SJCRH30 (cell line): ENCODE measurements around the gene PDSS2. TPM values are rescaled to one million over a fixed set of nuclear protein-coding genes. Genes with fewer than 3 reads are reported as not detected.
A peak's percentile ranks its signal among the peaks of the same experiment; 100 is the strongest.
"Not testable (repeated sequence)": the region's sequence is repeated elsewhere in the genome, so short reads cannot be mapped to it uniquely, and the experiment has no call there.

Experiments used
- DNase-seq, 2 experiments: peaks; one replicate each; pipeline ENCODE4 v3.0.0-alpha.2; 2015 to 2020
- H3K27ac ChIP-seq: fragments of 250-450 bp; sonication (Bioruptor Pico); 2 replicates; pipeline ENCODE4 v1.5.1; 2020; ENCODE audit warnings: mild to moderate bottlenecking, moderate library complexity
- H3K27me3 ChIP-seq: fragments of 250-450 bp; sonication (Bioruptor Pico); 2 replicates; pipeline ENCODE4 v1.5.1; 2020; ENCODE audit warnings: mild to moderate bottlenecking, moderate library complexity
- H3K36me3 ChIP-seq: fragments of 250-450 bp; sonication (Bioruptor Pico); 2 replicates; pipeline ENCODE4 v1.5.1; 2020; ENCODE audit warnings: mild to moderate bottlenecking, moderate library complexity
- H3K4me1 ChIP-seq: fragments of 250-450 bp; sonication (Bioruptor Pico); 2 replicates; pipeline ENCODE4 v1.5.1; 2020; ENCODE audit warnings: mild to moderate bottlenecking, moderate library complexity
- H3K4me3 ChIP-seq: fragments of 250-450 bp; sonication (Bioruptor Pico); 2 replicates; pipeline ENCODE4 v1.5.1; 2020; ENCODE audit warnings: mild to moderate bottlenecking, moderate library complexity
- H3K9me3 ChIP-seq: fragments of 250-450 bp; sonication (Bioruptor Pico); replicated peaks from 2 replicates; pipeline ENCODE4 v1.5.1; 2020; ENCODE audit warnings: mild to moderate bottlenecking, moderate library complexity
- total RNA-seq: library from RNA; depleted of rRNA; stranded (reverse); fragments of >200 nt; shearing (Covaris generic); gene quantifications from 2 replicates; pipeline ENCODE4 v1.2.3, GENCODE V29; 2014

The PDSS2 gene
- total RNA-seq, 1 experiment from 2014 or later, result 9.3 TPM

DNA sequence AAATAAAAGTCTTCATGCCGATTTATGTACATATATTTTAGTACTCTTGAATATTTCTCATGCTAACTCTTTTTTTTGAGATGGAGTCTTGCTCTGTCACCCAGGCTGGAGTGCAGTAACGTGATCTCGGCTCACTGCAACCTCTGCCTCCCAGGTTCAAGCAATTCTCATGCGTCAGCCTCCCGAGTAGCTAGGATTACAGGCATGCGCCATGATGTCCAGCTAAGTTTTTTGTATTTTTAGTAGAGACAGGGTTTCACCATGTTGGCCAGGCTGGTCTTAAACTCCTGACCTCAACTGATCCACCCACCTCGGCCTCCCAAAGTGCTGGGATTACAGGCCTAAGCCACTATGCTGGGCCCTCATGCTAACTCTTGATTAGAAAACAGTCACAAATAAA, 179.4 kb downstream of the PDSS2 start:
- not testable (repeated sequence) for H3K4me1 ChIP-seq, H3K27ac ChIP-seq, H3K27me3 ChIP-seq, H3K4me3 ChIP-seq, H3K9me3 ChIP-seq, DNase-seq, H3K36me3 ChIP-seq

DNA sequence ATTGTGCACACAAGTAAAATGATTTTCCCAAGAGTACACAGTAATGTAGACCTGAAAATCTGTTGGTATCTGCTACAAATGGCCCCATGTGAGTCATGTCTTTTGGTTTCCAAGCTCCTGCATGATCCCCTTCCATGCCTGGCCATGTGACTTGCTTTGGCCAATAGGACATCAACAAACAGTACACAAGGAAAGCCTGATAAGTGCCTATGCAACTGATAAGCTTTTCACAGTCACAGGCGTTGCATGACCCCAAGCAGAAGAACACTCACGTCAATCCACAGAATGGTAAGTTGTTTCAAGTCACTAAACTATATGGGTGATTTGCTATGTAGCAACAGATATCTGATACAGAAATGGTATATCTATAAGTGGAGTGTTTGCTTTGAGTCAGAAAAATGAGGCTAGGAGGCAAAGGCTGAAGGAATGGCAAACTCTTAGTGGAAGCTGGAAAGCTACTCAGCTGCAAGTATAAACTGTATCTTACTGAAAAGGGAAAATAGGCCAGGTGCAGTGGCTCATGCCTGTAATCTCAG, 184.0 kb downstream of the PDSS2 start:
- Histone ChIP-seq H3K4me1 (no peaks in the 10 kb centered on the region), H3K9me3 (no peaks in the 10 kb centered on the region), H3K36me3 (no peaks in the 10 kb centered on the region), H3K27ac (no peak overlapping the region), H3K27me3 (no peaks in the 10 kb centered on the region), H3K4me3 (no peak overlapping the region)
- no peak for DNase-seq

GRCh38 chr6:107274288-107274687, 185.1 kb downstream of the PDSS2 start:
- no peaks in the 10 kb centered on the region for H3K27me3 ChIP-seq
- DNase-seq, result no peak
- H3K4me1 ChIP-seq, result no peaks in the 10 kb centered on the region
- no peaks in the 10 kb centered on the region for H3K36me3 ChIP-seq
- no peak overlapping the region for H3K4me3 ChIP-seq
- no peak overlapping the region for H3K27ac ChIP-seq
- no peaks in the 10 kb centered on the region for H3K9me3 ChIP-seq

DNA sequence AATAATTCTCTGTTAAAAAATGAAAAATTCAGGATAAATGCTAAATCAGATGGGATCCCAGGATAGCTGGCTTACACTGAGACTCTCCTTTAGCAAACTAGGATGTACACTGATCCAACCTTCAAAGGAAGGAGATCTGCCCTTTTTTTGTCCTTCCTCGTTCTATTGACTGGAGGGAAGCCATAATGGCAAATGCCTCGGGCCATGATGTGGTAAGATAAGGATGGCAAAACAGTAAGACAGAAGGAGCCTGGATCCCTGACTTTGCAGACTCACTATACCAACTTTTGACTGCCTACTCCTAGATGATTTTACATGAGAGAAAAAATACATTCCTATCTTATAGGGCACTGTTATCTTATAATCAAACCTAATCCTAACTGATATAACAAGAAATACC, 187.1 kb downstream of the PDSS2 start:
- no peaks in the 10 kb centered on the region for H3K36me3 ChIP-seq
- H3K9me3 ChIP-seq, result no peaks in the 10 kb centered on the region
- no peaks in the 10 kb centered on the region for H3K4me1 ChIP-seq
- no peaks in the 10 kb centered on the region for H3K27me3 ChIP-seq
- H3K27ac ChIP-seq, result no peak overlapping the region
- no peak overlapping the region for H3K4me3 ChIP-seq
- DNase-seq, result no peak

GRCh38 chr6:107271208-107271790, 188.1 kb downstream of the PDSS2 start:
- no peak overlapping the region for H3K27ac ChIP-seq
- H3K9me3 ChIP-seq, result no peaks in the 10 kb centered on the region
- no peak overlapping the region for H3K4me3 ChIP-seq
- no peak for DNase-seq
- no peaks in the 10 kb centered on the region for H3K36me3 ChIP-seq
- H3K27me3 ChIP-seq, result no peaks in the 10 kb centered on the region
- no peaks in the 10 kb centered on the region for H3K4me1 ChIP-seq

- Histone ChIP-seq H3K4me3 (no peak overlapping the region), H3K4me1 (no peaks in the 10 kb centered on the region), H3K27ac (no peak overlapping the region), H3K27me3 (no peaks in the 10 kb centered on the region), H3K9me3 (no peaks in the 10 kb centered on the region), H3K36me3 (no peaks in the 10 kb centered on the region)
- DNase-seq, result no peak
These were observed 191.7 kb downstream of the PDSS2 start for GRCh38 chr6:107267634-107268033.

- Histone ChIP-seq H3K4me1 (no peaks in the 10 kb centered on the region), H3K36me3 (no peaks in the 10 kb centered on the region), H3K9me3 (no peaks in the 10 kb centered on the region), H3K27me3 (no peaks in the 10 kb centered on the region), H3K27ac (no peak overlapping the region), H3K4me3 (no peak overlapping the region)
- DNase-seq, result no peak
These were observed 192.4 kb downstream of the PDSS2 start for GRCh38 chr6:107267006-107267405.

GRCh38 chr6:107266563-107266962, 192.8 kb downstream of the PDSS2 start:
- DNase-seq, result no peak

DNA sequence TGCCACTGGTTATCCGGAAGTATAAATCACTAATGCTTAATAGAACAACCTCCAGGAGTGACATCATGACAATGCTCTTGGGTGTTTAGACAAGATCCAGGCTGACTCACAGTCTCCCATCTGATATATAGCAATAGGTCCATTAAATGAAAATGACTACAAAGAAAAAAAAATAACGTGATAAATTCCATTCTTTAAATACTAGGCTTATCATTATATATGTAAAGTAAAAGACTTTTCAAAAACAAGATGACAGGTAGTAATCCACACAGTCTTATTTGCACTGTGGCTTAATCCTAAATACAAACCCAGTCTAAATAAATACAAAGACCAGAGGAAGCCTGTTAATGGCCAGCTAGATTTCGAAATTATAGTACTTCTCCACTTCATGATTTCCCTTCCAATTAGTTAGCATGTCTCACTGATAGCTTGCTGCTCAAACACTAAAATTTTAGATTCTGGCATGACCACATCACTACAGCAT, 195.0 kb downstream of the PDSS2 start:
- no peak overlapping the region for H3K27ac ChIP-seq
- H3K27me3 ChIP-seq, result no peaks in the 10 kb centered on the region
- H3K9me3 ChIP-seq, result no peaks in the 10 kb centered on the region
- H3K4me3 ChIP-seq, result no peak overlapping the region
- no peaks in the 10 kb centered on the region for H3K4me1 ChIP-seq
- no peak for DNase-seq
- H3K36me3 ChIP-seq, result no peaks in the 10 kb centered on the region

More at GRCh38 chr6:107266563-107266962, 192.8 kb downstream of the PDSS2 start:
- Histone ChIP-seq H3K36me3 (no peaks in the 10 kb centered on the region), H3K4me1 (no peaks in the 10 kb centered on the region), H3K27me3 (no peaks in the 10 kb centered on the region), H3K9me3 (no peaks in the 10 kb centered on the region), H3K27ac (no peak overlapping the region), H3K4me3 (no peak overlapping the region)

GRCh38 chr6:107259951-107260350, 199.4 kb downstream of the PDSS2 start:
- Histone ChIP-seq H3K36me3 (no peaks in the 10 kb centered on the region), H3K27ac (no peak overlapping the region), H3K27me3 (no peaks in the 10 kb centered on the region), H3K9me3 (no peaks in the 10 kb centered on the region), H3K4me1 (no peaks in the 10 kb centered on the region), H3K4me3 (no peak overlapping the region)
- DNase-seq, result no peak

DNA sequence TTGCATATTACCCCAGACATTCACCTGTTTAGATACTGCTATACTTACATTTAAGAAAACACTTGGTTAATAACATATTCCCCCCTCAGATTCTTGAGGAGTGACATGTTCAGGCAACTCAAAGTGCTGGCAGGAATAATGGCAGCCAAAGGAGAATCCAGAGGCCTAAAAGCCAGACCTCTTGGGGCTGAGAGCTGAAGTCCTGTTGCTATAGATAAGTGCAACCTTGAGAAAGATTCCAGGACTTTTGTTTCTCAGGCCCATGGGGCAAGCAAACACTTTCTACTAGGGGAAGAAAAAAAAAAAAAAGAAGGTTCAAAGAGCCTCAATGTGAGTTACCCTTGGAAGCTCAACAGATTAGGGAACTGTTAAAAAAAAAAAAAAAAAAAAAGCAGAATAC, 211.2 kb downstream of the PDSS2 start:
- Histone ChIP-seq H3K4me1 (peaks cover 6% of the 10 kb centered on the region; the same call in 1 of the 2 replicates), H3K36me3 (no peaks in the 10 kb centered on the region), H3K27me3 (no peaks in the 10 kb centered on the region), H3K9me3 (no peaks in the 10 kb centered on the region), H3K27ac (no peak overlapping the region), H3K4me3 (no peak overlapping the region)
- DNase-seq, result no peak

DNA sequence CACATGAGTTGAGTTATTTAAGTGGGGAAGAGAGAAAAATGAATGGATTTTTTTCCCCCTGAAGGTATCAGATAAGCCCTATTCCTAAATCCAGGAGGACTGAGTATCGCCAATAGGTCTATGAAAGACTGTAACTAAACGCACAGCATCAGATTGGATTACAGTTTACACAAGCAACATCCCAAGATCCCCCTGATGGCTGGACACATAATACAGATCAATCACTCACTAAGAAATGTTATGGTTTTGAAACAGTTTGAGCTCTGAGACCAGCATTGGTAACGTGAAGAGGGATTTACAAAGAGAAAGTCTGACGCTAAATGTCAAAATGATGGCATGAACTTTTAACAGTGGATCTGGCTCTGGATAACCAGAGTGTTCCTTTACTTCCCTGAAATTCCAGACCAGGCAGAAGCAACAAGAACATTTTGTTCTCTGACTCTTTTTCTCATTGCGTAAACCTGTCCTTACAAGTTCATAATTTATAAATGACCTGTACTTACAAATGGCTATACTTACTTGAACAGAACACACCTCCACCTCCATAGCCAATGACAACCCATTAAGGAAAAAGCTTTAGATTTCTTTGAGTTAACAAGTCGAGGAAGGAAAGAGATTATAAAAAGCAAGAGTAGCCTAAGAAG, 212.3 kb downstream of the PDSS2 start:
- Histone ChIP-seq H3K4me3 (no peak overlapping the region), H3K27me3 (no peaks in the 10 kb centered on the region), H3K9me3 (no peaks in the 10 kb centered on the region), H3K36me3 (no peaks in the 10 kb centered on the region), H3K27ac (no peak overlapping the region), H3K4me1 (peaks cover 6% of the 10 kb centered on the region; the same call in 1 of the 2 replicates)
- peak in 1 of 2 experiments; percentile 24 for DNase-seq

DNA sequence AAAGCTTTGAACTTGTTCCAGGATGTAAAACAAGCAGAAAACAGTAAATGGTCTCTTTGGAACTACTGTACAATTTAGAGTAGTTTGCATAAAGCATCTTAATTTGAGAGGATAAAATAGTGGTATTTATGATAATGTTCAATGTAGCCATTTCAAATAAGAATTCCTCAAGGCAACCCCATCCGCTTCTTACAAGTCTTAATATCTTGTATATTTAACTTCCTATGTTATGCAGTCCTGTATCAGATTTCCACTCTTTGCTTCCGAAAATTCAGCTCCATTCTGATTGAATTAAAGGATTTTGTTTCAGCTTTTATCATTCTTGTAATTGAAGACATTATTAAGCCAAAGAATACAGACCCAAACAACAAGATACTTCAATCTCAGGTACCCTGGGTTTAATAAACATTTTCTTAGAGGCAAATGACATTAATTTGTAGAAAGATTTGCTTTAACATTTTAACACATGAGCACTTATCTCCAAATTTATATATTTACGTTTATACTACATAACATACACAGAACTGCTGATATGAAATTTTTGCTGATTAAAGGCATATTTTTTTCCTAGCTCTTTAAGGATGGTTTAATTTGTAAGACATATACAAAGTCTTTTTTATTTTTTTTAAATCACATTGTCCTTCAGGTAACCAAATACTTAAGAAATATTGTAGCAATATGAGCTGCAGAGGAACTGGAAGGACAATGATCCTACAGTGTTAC, 213.0 kb downstream of the PDSS2 start:
- Histone ChIP-seq H3K9me3 (no peaks in the 10 kb centered on the region), H3K4me3 (no peak overlapping the region), H3K27me3 (no peaks in the 10 kb centered on the region), H3K36me3 (no peaks in the 10 kb centered on the region), H3K27ac (no peak overlapping the region), H3K4me1 (peaks cover 6% of the 10 kb centered on the region; the same call in 1 of the 2 replicates)
- DNase-seq, result no peak

- Histone ChIP-seq H3K36me3 (no peaks in the 10 kb centered on the region), H3K27ac (no peak overlapping the region), H3K4me3 (no peak overlapping the region), H3K9me3 (no peaks in the 10 kb centered on the region), H3K27me3 (no peaks in the 10 kb centered on the region), H3K4me1 (peaks cover 6% of the 10 kb centered on the region; the same call in 1 of the 2 replicates)
- DNase-seq, result no peak
These were observed 214.5 kb downstream of the PDSS2 start for GRCh38 chr6:107244742-107245480.
